ENCODE measurements around the gene ITPK1.

GRCh38 chr14:92962831-92963095, 153.0 kb downstream of the ITPK1 start:
- TF ChIP-seq ESRRG (CRISPR knock-in tag; IDR thresholded peaks at IDR 0.05) = no peak
- no peak for TF ChIP-seq GLIS3 (CRISPR knock-in tag; IDR thresholded peaks at IDR 0.05)
- no peak for TF ChIP-seq CSDC2 (CRISPR knock-in tag; IDR thresholded peaks at IDR 0.05)
- no peak for TF ChIP-seq ZFP3 (CRISPR knock-in tag; IDR thresholded peaks at IDR 0.05)
- no peak for TF ChIP-seq ZC3H10 (CRISPR knock-in tag; IDR thresholded peaks at IDR 0.05)
- no peak for TF ChIP-seq CSRNP3 (CRISPR knock-in tag; IDR thresholded peaks at IDR 0.05)
